Spleen (tissue), 11 donors: ENCODE measurements around the gene QPCTL. TPM values are rescaled to one million over a fixed set of nuclear protein-coding genes. Genes with fewer than 3 reads are reported as not detected.

Experiments used
- DNase-seq: peaks from one replicate; pipeline ENCODE4 v3.0.0-alpha.2; 2020
- H3K27ac ChIP-seq, 8 donors: fragments of 200-600 bp; sonication (generic) in 7 of 8; 1 replicate in 4 of 8; 2 replicates in 4 of 8; pipeline versions ENCODE4 v1.5.0 to v1.8.0; 2016 to 2021; ENCODE audit warnings: inconsistent platforms in 4 of 8, mild to moderate bottlenecking in 4 of 8, moderate library complexity in 1 of 8
- H3K27me3 ChIP-seq, 7 donors: fragments of 200-600 bp; sonication (generic) in 6 of 7; replicated peaks in 1 of 7; 1 replicate in 4 of 7; 2 replicates in 3 of 7; pipeline versions ENCODE4 v1.5.0 to v1.8.0; 2016 to 2021; ENCODE audit warnings: inconsistent platforms in 3 of 7, mild to moderate bottlenecking in 1 of 7
- H3K36me3 ChIP-seq, 6 donors: fragments of 200-600 bp; sonication (generic) in 5 of 6; 1 replicate in 4 of 6; 2 replicates in 2 of 6; pipeline versions ENCODE4 v1.5.0 to v1.8.0; 2016 to 2021; ENCODE audit warnings: inconsistent platforms in 2 of 6
- H3K4me1 ChIP-seq, 6 donors: fragments of 200-600 bp; sonication (generic) in 5 of 6; 1 replicate in 3 of 6; 2 replicates in 3 of 6; pipeline versions ENCODE4 v1.5.0 to v1.8.0; 2016 to 2021; ENCODE audit warnings: inconsistent platforms in 3 of 6
- H3K4me3 ChIP-seq, 8 donors: fragments of 200-600 bp; sonication (generic) in 7 of 8; 1 replicate in 4 of 8; 2 replicates in 4 of 8; pipeline versions ENCODE4 v1.5.0 to v1.8.0; 2016 to 2021; ENCODE audit warnings: inconsistent platforms in 4 of 8, mild to moderate bottlenecking in 4 of 8, moderate library complexity in 2 of 8
- H3K9me3 ChIP-seq, 8 donors: fragments of 200-600 bp; sonication (generic) in 7 of 8; 1 replicate in 4 of 8; 2 replicates in 4 of 8; pipeline versions ENCODE4 v1.5.0 to v1.8.0; 2016 to 2021; ENCODE audit warnings: inconsistent platforms in 4 of 8
- CTCF ChIP-seq, 11 experiments: fragments of 200-600 bp in 7 of 11; fragments of 450-650 bp in 4 of 11; sonication (generic) in 4 of 11; IDR thresholded peaks in 8 of 11; conservative IDR thresholded peaks in 3 of 11; 1 replicate in 7 of 11; 2 replicates in 4 of 11; pipeline versions ENCODE4 v1.4.0 to v1.8.0; 2016 to 2021; ENCODE audit warnings: antibody characterized with exemption in 11 of 11, inconsistent platforms in 4 of 11, mild to moderate bottlenecking in 1 of 11
- POLR2A ChIP-seq, 3 donors: fragments of 450-650 bp; IDR thresholded peaks; one replicate each; pipeline ENCODE4 v1.5.1; 2017; ENCODE audit warnings: antibody characterized with exemption in 3 of 3, mild to moderate bottlenecking in 1 of 3
- POLR2AphosphoS5 ChIP-seq, 3 donors: sonication (generic); formaldehyde crosslinking; IDR thresholded peaks; one replicate each; pipeline ENCODE4 v1.5.1; 2017; ENCODE audit warnings: antibody characterized with exemption in 3 of 3
- WGBS, 5 donors: extraction: QIAGEN DNeasy Blood & Tissue Kit in 3 of 5; methylation state at CpG; one replicate each; pipeline versions ENCODE4 v1.1.5 to v1.1.7; 2013 to 2018; 5-methylcytosine and 5-hydroxymethylcytosine counted together
- intact Hi-C: fragments of 100-400 bp; cut with DNase I; formaldehyde crosslinking; loops from one replicate; pipeline ENCODE4 v1.15.0; 2023; ENCODE audit warnings: low total_unique reads
- polyA plus RNA-seq, 3 donors: library from polyadenylated mRNA; stranded (reverse); fragments of 200-250 nt; gene quantifications; one replicate each; pipeline ENCODE4 v1.2.1, GENCODE V29; 2013
- total RNA-seq, 7 donors: library from RNA; depleted of rRNA in 3 of 7; stranded (reverse); fragments of >200 nt in 3 of 7; fragmentation: NEBNext Ultra II Directional in 4 of 7; extraction: Animal tissue kit (Norgen Biotek cat#: 25700) in 4 of 7; gene quantifications; one replicate each; pipeline versions ENCODE4 v1.1.0 to v1.2.1, GENCODE V29; 2016 to 2021
- donor health status: healthy with polysubstance abuse.
- donor health status: DM: no; HTN: no; CAD: no; lungs with moderate emphysema.
- donor health status: DM: no; HTN: no; CAD: no.
- donor health status: Bipolar disorder and iron deficiency.
- donor health status: healthy.
- donor health status: DM: no; HTN: no; CAD: no.
- donor health status: DM: yes; HTN: yes; CAD: no.

Gene QPCTL
- total and polyA plus RNA-seq, 10 donors, result 5.0 to 10.7 (median 9.3) TPM

GRCh38 chr19:45730368-45731288, 38.2 kb downstream of the QPCTL start, which contains the start of gene FBXO46:
FBXO46 (minus strand) TSS chr19:45730896; CDS start chr19:45713495, 17,401 bp downstream.
- H3K4me1 ChIP-seq, result peaks cover 14 to 55% (median 27%) of the 10 kb centered on the region in 6 donors
- intact Hi-C loops, result no loop called here
- H3K9me3 ChIP-seq, result no peaks in the 10 kb centered on the region
- TF ChIP-seq CTCF (IDR thresholded peaks at IDR 0.05 in 8 of 11, conservative IDR thresholded peaks at IDR 0.05 in 3 of 11), result peak in 2 of 11 experiments; percentile 23 to 26
- peak in 2 of 3 donors; percentile 49 to 50 for TF ChIP-seq POLR2A (IDR thresholded peaks at IDR 0.05)
- peak; percentile 95 to 97 (median 96) for TF ChIP-seq POLR2AphosphoS5 (IDR thresholded peaks at IDR 0.05)
- 1 to 2% (median 1%) methylated on average over 48 of the region's 48 CpGs for WGBS, 5 donors
- peak within 1 kb of the TSS; percentile 49 to 94 (median 63) for H3K4me3 ChIP-seq
- DNase-seq, result peak; percentile 99
- no peaks in the 10 kb centered on the region for H3K27me3 ChIP-seq
- H3K27ac ChIP-seq, result peak within 1 kb of the TSS; percentile 63 to 89 (median 79)
- peaks cover 0 to 6% (median 0%) of the 10 kb centered on the region in 6 donors for H3K36me3 ChIP-seq

- TF ChIP-seq POLR2AphosphoS5 (IDR thresholded peaks at IDR 0.05), result no peak
- no peak for TF ChIP-seq POLR2A (IDR thresholded peaks at IDR 0.05)
- TF ChIP-seq CTCF (IDR thresholded peaks at IDR 0.05 in 8 of 11, conservative IDR thresholded peaks at IDR 0.05 in 3 of 11), result no peak
- intact Hi-C loops, result no loop called here
- DNase-seq, result peak; percentile 76
- H3K4me3 ChIP-seq, result no peak within 1 kb of the TSS
- H3K4me1 ChIP-seq, result peaks cover 14 to 28% (median 20%) of the 10 kb centered on the region in 6 donors
- no peaks in the 10 kb centered on the region for H3K9me3 ChIP-seq
- no peaks in the 10 kb centered on the region for H3K27me3 ChIP-seq
- no peak within 1 kb of the TSS for H3K27ac ChIP-seq
- 93 to 96% (median 94%) methylated on average over 54 to 59 of the region's 59 CpGs for WGBS, 5 donors
- no peaks in the 10 kb centered on the region for H3K36me3 ChIP-seq
Observed at GRCh38 chr19:45733160-45733810, 40.8 kb downstream of the QPCTL start, which contains the start of gene MEIOSIN. MEIOSIN (plus strand) TSS chr19:45733439; CDS start chr19:45735377, 1,938 bp downstream.

GRCh38 chr19:45739498-45740439, 47.3 kb downstream of the QPCTL start:
- DNase-seq, result no peak

More at GRCh38 chr19:45739498-45740439, 47.3 kb downstream of the QPCTL start:
- H3K27me3 ChIP-seq, result peaks cover 0 to 16% (median 0%) of the 10 kb centered on the region in 7 donors
- WGBS, 5 donors, result 69 to 91% (median 74%) methylated on average over 10 of the region's 10 CpGs
- no peak overlapping the region for H3K4me3 ChIP-seq
- no peaks in the 10 kb centered on the region for H3K36me3 ChIP-seq
- H3K9me3 ChIP-seq, result no peaks in the 10 kb centered on the region
- no peak for TF ChIP-seq POLR2AphosphoS5 (IDR thresholded peaks at IDR 0.05)
- TF ChIP-seq POLR2A (IDR thresholded peaks at IDR 0.05), result no peak
- no peak for TF ChIP-seq CTCF (IDR thresholded peaks at IDR 0.05 in 8 of 11, conservative IDR thresholded peaks at IDR 0.05 in 3 of 11)
- no peak overlapping the region for H3K27ac ChIP-seq
- peaks cover 0 to 8% (median 0%) of the 10 kb centered on the region in 6 donors for H3K4me1 ChIP-seq
- intact Hi-C loops, result no loop called here
